ENCODE results near the gene UBA3.

The UBA3 gene

DNA sequence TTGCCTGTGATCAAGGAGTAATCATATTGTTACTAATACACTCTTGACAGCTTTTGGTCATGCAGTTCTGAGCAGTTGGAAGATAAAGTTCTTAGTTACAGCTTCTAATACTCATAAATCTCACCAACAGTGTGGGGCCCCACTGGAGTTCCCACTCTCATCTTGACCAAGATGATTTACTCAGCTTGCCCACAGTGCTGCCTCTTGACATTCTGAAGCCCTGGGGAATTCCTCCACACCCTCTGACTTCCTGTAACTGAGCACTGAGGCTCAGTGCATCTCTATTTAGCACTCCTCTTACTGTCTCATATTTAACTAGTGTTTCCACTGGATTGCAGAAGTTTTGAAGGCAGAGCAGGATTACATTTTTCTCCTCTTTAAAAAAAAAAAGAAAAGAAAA is 2.6 kb upstream of the UBA3 start:
- TF ChIP-seq, protein P1, sequence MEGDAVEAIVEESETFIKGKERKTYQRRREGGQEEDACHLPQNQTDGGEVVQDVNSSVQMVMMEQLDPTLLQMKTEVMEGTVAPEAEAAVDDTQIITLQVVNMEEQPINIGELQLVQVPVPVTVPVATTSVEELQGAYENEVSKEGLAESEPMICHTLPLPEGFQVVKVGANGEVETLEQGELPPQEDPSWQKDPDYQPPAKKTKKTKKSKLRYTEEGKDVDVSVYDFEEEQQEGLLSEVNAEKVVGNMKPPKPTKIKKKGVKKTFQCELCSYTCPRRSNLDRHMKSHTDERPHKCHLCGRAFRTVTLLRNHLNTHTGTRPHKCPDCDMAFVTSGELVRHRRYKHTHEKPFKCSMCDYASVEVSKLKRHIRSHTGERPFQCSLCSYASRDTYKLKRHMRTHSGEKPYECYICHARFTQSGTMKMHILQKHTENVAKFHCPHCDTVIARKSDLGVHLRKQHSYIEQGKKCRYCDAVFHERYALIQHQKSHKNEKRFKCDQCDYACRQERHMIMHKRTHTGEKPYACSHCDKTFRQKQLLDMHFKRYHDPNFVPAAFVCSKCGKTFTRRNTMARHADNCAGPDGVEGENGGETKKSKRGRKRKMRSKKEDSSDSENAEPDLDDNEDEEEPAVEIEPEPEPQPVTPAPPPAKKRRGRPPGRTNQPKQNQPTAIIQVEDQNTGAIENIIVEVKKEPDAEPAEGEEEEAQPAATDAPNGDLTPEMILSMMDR (IDR thresholded peaks at IDR 0.05; ENCODE audit: insufficient read depth, low read length, poor library complexity, severe bottlenecking), result no peak
- no peak for TF ChIP-seq EZH2phosphoT487 (conservative IDR thresholded peaks at IDR 0.05; ENCODE audit: low read length)
- H3K27ac ChIP-seq (ENCODE audit: low read depth, low read length), result peak overlapping the region; percentile 92

DNA sequence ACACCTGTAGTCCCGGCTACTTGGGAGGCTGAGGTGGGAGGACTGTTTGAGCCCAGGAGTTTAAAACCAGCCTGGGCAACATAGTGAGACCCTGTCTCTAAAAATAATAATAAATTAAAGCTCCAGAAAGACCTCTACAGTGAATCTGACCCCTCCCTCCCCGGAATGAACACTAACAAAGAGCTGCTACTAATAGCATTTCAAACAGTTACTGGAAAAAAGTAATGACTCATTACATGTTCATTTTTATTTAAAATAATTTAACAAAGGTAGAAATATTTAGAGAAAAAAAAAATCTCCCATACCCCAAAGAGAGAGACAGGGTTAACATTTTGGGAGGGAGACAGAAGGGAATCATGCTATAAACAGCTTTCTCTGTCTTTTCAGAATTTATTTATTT is 2.2 kb upstream of the UBA3 start:
- Histone ChIP-seq H3K9ac (ENCODE audit: low read length) (peak overlapping the region; percentile 71), H3K4me2 (ENCODE audit: low read depth, low read length, poor library complexity, severe bottlenecking) (peak overlapping the region; percentile 80), H2AFZ (ENCODE audit: low read depth, low read length, severe bottlenecking) (peak overlapping the region; percentile 88)

More for the DNA sequence above, 2.6 kb upstream of the UBA3 start:
- Histone ChIP-seq H3K36me3 (ENCODE audit: low read length) (no peaks in the 10 kb centered on the region), H3K79me2 (ENCODE audit: insufficient read depth, low read length) (peaks cover 42% of the 10 kb centered on the region), H3K9me2 (replicated peaks; ENCODE audit: insufficient read depth, low read length) (no peaks in the 10 kb centered on the region), H3F3A (ENCODE audit: insufficient read depth) (peaks cover 40% of the 10 kb centered on the region), H3K4me2 (ENCODE audit: low read depth, low read length, poor library complexity, severe bottlenecking) (peak overlapping the region; percentile 80), H4K20me1 (ENCODE audit: low read depth, low read length) (no peaks in the 10 kb centered on the region), H3K4me3 (ENCODE audit: insufficient read depth, low read length, poor library complexity, severe bottlenecking) (peak overlapping the region; percentile 29), H3K9ac (ENCODE audit: low read length) (peak overlapping the region; percentile 71), H2AFZ (ENCODE audit: low read depth, low read length, severe bottlenecking) (peak overlapping the region; percentile 88), H3K27me3 (ENCODE audit: low read length) (no peaks in the 10 kb centered on the region), H3K9me3 (ENCODE audit: insufficient read depth, low read length) (no peaks in the 10 kb centered on the region)

DNA sequence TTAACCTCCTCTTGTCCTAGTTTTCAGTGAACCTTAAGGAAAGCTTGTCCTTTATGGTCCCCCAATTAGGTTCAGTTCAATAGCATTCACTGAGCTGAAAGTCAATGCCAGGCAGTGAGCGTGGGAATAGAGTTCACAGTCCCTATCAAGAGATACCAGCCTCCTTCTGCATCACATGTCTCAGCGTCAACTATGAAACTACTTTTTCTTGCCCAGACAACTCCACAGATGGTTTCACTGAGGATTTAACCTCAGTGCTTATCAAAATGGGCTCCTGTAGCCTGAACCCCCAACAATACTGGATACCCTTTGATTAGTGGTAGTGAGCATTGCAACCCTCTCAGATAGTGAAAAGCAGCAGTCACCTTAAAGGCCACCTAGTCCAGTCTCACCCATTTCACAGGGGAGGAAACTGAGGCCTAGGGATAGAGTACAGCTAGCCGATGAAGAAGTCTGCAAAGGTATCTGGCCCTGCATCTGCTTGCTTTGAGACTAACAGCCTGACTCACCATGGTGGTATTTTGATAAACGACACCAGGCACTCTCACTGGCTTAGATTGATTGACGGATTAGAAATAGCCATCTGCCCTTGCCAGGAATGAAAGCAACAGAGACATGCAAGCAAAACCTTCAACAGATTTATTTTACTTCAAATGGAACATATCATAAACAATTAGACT is 1.6 kb upstream of the UBA3 start:
- Histone ChIP-seq H3K36me3 (ENCODE audit: low read length) (no peaks in the 10 kb centered on the region; the same call in 1 of the 2 replicates), H2AFZ (ENCODE audit: low read depth, low read length, severe bottlenecking) (peak overlapping the region; percentile 88), H3K4me2 (ENCODE audit: low read depth, low read length, poor library complexity, severe bottlenecking) (peak overlapping the region; percentile 80), H3K9ac (ENCODE audit: low read length) (peak overlapping the region; percentile 71), H3K27me3 (ENCODE audit: low read length) (no peaks in the 10 kb centered on the region), H3K27ac (ENCODE audit: low read depth, low read length) (peak overlapping the region; percentile 92), H3K9me2 (replicated peaks; ENCODE audit: insufficient read depth, low read length) (no peaks in the 10 kb centered on the region), H3F3A (ENCODE audit: insufficient read depth) (peaks cover 40% of the 10 kb centered on the region), H3K9me3 (ENCODE audit: insufficient read depth, low read length) (no peaks in the 10 kb centered on the region), H3K4me3 (ENCODE audit: insufficient read depth, low read length, poor library complexity, severe bottlenecking) (no peak overlapping the region), H4K20me1 (ENCODE audit: low read depth, low read length) (no peaks in the 10 kb centered on the region), H3K79me2 (ENCODE audit: insufficient read depth, low read length) (peaks cover 53% of the 10 kb centered on the region)
- TF ChIP-seq EZH2phosphoT487 (conservative IDR thresholded peaks at IDR 0.05; ENCODE audit: low read length), result no peak
- TF ChIP-seq, protein P1 (IDR thresholded peaks at IDR 0.05; ENCODE audit: insufficient read depth, low read length, poor library complexity, severe bottlenecking), result no peak

More for the DNA sequence above, 2.2 kb upstream of the UBA3 start:
- peaks cover 40% of the 10 kb centered on the region for H3F3A ChIP-seq (ENCODE audit: insufficient read depth)
- peak overlapping the region; percentile 29 for H3K4me3 ChIP-seq (ENCODE audit: insufficient read depth, low read length, poor library complexity, severe bottlenecking)
- H3K9me2 ChIP-seq (replicated peaks; ENCODE audit: insufficient read depth, low read length), result no peaks in the 10 kb centered on the region
- peak overlapping the region; percentile 92 for H3K27ac ChIP-seq (ENCODE audit: low read depth, low read length)
- peaks cover 46% of the 10 kb centered on the region for H3K79me2 ChIP-seq (ENCODE audit: insufficient read depth, low read length)
- TF ChIP-seq, protein P1 (IDR thresholded peaks at IDR 0.05; ENCODE audit: insufficient read depth, low read length, poor library complexity, severe bottlenecking), result no peak
- TF ChIP-seq EZH2phosphoT487 (conservative IDR thresholded peaks at IDR 0.05; ENCODE audit: low read length), result no peak
- H3K9me3 ChIP-seq (ENCODE audit: insufficient read depth, low read length), result no peaks in the 10 kb centered on the region
- no peaks in the 10 kb centered on the region for H4K20me1 ChIP-seq (ENCODE audit: low read depth, low read length)
- H3K27me3 ChIP-seq (ENCODE audit: low read length), result no peaks in the 10 kb centered on the region
- H3K36me3 ChIP-seq (ENCODE audit: low read length), result no peaks in the 10 kb centered on the region; the same call in 1 of the 2 replicates

All from SU-DHL-6 (cell line).